Sciatic nerve (tissue), 2 donors: ENCODE data around the gene KCNA10. TPM values are rescaled to one million over a fixed set of nuclear protein-coding genes. Genes with fewer than 3 reads are reported as not detected.

ENCODE experiments used
- ATAC-seq: fragments of 200-7000 bp; cut with Tn5 transposase; one replicate; pipeline ENCODE4 v1.9.1; 2020; ENCODE audit warnings: mild to moderate bottlenecking, moderate library complexity
- DNase-seq: peaks from one replicate; pipeline ENCODE4 v3.0.0-alpha.2; 2020; ENCODE audit warnings: low spot score
- intact Hi-C: fragments of 100-400 bp; cut with DNase I; formaldehyde crosslinking; loops from one replicate; pipeline ENCODE4 v1.14.2; 2022
- total RNA-seq: library from RNA; stranded (reverse); fragmentation: NEBNext Ultra II Directional; extraction: Animal tissue kit (Norgen Biotek cat#: 25700); gene quantifications from one replicate; pipeline ENCODE4 v1.2.1, GENCODE V29; 2021
- donor health status: DM: no; HTN: no; CAD: no.
- donor health status: DM: no; HTN: no; CAD: no.

Gene KCNA10
- total RNA-seq, 1 donor from 2014 or later: not detected

DNA sequence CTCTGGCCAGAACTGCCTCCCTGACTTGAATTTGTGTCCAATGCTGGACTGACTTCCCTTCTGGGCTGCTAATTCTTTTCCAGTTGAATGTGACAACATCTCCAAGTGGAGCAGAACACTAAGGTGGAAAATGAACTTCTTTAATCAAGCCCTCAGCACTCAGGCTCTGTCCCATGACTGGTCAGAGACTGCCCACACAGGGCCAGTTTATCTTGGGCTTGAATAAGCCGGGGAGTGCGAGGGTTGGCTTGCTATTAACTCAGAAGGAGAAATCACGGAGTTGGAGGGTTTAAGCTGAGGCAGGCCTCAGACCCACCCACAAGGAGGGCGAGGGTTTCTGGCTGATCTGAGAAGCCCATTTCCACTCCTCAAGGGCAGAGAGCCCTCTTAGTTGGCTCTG lies 12.4 kb downstream of the KCNA10 start:
- intact Hi-C loops: no loop called here
- DNase-seq (no peak), ATAC-seq (no peak)

DNA sequence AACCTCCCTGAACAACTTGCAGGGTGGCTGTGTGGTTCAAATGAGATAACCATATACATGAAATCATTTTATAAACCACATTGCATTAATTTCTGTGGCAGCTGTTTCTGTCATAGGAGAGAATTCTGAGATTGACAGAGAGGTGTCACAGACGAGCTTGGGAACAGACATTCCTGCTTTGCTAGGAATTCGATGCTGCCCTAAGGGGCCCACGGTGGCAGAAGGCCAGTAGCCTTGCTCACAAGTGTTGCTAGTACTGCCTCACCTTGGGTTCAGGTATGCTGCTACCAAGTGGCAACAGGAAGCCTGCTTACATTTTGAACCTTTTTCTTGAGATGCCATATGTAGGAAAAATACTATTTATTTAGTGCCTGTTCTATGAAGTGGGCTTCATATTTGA lies 13.4 kb downstream of the KCNA10 start:
- no peak for ATAC-seq
- intact Hi-C loops: no loop called here

DNA sequence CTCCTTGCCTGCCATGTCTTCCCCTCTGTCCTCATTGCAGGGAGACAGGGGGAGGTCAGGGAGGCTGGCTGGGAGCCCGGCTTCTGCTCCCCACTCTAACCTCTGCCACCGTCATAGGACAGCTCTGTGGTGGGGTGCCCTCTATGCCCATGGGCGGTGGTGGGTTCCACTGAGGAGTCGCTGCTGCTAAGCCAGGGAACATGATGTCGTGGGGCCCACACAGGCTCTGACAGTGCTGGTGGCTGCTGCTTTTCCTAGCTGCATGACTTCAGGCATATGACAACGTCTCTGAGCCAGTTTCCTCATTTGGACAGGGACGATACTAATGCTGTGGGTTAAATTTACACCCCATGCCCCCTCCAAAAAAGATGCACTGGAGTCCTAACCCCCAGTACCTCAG lies 14.7 kb downstream of the KCNA10 start:
- ATAC-seq: no peak
- DNase-seq: no peak
- intact Hi-C loops: no loop called here

More for the DNA sequence above, 13.4 kb downstream of the KCNA10 start:
- no peak for DNase-seq

DNA sequence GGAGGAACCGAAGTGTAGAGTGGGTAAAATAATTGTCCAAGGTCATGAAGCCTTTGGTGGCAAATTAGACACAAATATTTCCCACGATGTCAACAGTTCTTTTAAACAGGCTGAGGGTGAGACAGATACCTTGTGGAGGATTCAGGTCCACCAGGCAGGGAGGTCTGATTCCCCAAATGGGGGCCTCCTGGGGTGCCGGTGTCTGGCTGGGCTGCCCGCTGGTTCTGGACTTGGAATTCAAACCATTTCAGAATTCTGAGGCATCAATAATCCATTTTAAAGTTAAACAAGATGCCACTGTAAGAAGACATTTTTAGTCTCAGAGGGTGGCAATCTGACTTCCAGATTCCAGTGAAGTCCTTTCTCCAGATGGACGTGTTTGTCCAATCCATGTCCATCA lies 15.5 kb downstream of the KCNA10 start:
- no peak for ATAC-seq
- DNase-seq: no peak
- intact Hi-C loops: loop anchor here (2.0 kb wide), 1 partner anchor 19 kb away; no protein-coding TSS in a partner anchor

DNA sequence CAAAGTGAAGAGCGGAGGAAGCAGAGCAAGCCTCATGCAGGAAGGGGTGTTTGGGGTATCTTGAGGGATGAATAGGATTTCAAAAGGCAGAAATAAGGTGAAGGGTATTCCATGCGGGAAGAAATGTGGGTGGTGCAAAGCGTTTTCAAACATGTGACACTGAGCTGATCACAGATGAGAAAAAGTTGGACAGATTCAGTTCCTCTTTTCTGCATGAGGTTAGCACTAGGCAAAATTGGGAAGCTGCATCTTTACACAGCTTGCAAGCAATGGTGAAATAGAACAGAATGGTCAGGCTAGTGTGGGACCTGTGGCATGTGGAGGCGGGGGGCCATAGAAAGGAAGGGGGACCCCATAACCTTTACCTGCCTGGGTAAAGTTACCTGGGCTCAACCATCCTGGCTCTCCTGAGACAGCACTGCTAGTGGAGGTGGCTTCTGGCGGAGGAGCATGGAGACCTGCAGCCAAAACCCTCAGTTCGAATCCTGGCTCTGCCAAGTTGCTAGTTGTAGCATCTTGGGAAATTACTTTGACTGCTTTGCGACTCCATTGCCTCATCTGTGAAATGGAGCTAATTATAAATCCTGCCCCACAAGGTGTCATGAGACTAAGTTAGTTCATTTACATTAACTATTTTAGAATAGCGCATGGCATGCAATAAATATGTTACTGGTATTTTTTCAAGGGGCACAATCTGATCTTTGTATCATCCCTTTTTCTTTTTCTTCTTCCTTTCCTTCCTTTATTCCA lies 16.4 kb downstream of the KCNA10 start:
- intact Hi-C loops: loop anchor here (2.0 kb wide), 1 partner anchor 20 kb away; no protein-coding TSS in a partner anchor
- peak; percentile 61 for ATAC-seq
- DNase-seq: no peak

DNA sequence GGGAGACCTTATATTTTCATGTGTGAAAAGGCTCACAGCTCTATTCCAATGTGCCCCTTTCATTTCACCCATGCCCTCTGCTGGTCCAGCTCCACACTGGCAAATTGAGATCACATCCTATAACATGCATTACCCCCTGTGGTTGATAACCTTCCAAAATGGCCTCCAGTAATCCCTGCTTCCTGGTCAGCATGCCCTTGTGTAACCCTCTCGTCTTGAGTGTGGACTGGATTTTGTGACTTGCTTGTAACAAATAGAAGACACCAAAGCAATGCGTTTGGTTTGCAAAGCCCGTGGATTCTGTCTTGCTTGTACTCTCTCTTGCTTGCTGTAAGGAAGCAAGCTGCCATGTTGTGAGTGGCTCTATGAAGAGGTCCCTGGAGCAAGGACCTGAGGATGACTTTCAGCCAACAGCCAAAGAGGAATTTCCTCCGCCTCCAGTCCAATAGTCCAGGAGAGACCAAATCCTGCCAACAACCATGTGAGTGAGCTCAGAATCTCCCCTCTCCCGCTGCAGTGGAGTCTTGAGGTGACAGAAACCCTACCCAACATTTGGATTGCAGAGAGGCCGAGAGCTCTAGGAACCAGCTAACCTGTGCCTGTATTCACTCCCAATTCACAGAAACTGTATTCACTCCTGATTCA lies 17.4 kb downstream of the KCNA10 start:
- ATAC-seq (no peak), DNase-seq (no peak)
- intact Hi-C loops: loop anchor here (2.0 kb wide), 1 partner anchor 21 kb away; no protein-coding TSS in a partner anchor

DNA sequence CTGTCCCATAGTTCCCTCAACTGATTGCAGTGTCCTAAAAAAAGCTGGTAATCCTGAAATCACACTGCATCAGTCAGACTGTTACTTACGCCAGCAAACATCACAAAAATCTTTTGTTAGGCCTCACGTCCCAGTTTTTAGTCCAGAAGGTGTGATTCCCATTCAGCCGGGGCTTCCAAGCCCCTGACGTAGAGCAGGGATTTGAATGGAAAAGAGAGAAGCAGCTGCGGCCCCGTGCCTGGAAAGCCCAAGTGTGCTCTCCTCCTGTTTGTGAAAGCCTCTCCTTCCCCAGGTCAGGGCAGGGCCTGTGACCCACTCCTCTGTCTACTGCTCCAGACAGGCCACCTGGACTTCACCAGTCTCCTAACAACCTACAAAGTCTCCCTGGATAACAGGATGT lies 20.7 kb downstream of the KCNA10 start:
- intact Hi-C loops: no loop called here
- ATAC-seq (no peak), DNase-seq (no peak)

DNA sequence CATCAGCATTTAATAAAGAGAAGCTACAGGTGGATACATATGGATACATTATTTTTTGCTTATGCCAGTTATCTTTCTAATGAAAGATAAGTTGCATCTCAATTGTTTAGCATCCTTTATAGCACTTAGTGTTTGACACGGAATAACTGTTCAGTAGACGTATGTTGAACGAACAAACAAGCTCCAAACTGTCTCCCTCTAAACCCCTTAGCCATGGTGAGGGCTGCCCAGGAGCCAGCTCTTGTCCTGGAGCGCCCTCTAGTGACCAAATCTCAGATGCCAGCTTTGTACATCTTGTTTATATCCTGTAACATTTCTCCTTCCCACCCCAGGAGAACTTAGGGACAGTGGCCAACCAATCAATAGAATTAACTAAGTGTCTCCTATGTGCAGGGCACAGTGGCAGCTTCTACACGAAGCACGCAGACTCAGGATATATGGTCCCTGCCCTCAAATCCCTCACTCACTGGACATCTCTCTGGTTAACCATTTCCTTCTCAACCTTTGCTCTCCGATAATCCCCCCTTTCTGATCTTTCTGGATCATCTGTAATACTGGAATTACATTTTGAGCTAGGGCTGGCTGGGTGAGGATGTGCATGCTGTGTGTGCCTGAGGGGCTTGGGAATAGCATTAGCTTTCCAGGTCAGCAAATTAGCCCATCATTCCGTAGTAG lies 22.9 kb downstream of the KCNA10 start:
- peak; percentile 87 for DNase-seq
- peak; percentile 81 for ATAC-seq
- intact Hi-C loops: no loop called here

DNA sequence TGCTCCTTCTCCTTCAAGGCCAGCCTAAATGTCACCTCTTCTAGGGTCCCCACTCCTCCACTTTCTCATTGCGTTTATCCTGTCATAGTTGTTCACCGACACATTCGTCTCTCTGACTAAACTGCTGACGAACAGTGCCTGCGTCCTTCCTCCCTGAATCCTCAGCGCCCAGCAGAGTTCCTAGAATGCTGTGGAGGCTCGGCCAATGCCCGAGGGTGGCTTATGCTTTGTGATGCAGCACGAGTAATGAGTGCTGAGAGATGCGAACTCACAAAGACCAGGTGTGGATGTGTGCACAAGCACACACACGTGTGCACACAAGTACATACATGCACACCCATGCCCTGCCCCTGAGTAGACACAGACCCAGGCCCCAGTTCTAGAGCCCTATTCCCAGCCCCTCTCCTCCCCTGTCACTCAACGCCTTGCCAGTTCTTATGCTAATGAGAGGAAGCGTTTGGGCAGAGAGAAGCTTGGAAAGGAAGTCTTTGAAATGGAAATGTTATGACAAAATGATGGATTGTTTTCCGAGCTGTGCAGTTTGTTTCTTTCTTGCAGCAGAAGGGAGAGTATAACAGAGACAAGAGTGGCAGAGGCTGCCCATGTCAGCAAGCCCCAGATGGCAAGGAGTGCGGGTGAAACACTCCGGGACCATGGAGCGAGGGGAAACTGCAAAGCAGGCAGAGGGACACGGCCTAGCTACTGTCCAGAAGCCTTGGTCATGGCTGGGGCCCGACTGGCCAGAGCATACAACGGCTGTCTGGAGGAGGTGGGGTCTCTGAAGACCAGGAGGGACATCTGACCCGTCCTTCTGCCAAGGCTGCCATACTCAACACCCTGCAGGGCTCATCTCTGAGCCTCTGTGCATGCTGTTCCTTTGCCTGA lies 24.2 kb downstream of the KCNA10 start:
- DNase-seq (no peak), ATAC-seq (no peak)
- intact Hi-C loops: no loop called here

DNA sequence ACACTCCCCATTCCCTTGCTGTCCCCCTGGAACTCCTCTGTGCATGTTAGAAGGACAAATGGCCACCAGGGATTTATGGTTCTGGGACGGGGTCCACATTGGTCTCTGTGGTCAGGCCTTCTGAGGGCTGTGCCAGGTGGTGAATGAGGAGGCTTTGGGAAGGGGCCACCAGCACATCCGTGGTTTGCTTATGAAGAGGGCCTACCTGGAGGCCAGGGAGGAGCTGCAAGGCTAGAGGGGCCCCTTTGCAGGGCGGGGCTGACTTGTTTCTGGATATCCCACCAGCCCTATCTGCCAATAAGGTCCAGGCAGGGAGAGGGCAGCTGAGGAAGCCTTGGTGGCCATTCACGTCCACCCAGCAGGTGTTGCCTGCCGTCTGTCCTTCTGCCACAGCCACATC lies 24.9 kb downstream of the KCNA10 start:
- no peak for ATAC-seq
- intact Hi-C loops: no loop called here
- no peak for DNase-seq

DNA sequence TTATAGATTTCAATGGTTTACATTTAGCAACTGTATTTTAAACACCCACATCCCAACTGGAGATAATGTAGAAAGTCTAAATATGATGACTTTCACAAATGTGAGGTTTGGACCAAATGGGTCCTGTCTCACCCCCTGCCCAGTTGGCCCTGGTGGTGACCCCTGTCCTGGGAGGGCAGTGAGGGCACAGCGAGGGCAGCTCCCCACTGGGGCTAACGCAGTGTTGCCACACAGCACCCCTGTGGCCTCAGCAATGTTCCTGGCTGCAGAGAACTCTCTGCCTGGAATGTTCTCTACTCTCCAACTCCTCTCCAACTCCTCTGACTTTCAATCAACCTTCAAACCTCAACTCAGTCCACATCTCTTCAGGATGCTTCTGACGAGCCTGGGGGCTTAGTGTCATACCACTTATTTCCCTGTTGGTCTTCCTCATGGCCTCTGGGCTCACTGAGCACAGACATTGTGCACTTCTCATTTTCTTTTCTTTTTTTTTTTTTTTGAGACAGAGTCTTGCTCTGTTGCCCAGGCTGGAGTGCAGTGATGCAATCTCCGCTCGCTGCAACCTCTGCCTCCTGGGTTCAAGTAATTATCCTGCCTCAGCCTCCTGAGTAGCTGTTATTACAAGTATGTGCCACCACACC lies 25.8 kb downstream of the KCNA10 start:
- intact Hi-C loops: no loop called here
- DNase-seq (no peak), ATAC-seq (no peak)

DNA sequence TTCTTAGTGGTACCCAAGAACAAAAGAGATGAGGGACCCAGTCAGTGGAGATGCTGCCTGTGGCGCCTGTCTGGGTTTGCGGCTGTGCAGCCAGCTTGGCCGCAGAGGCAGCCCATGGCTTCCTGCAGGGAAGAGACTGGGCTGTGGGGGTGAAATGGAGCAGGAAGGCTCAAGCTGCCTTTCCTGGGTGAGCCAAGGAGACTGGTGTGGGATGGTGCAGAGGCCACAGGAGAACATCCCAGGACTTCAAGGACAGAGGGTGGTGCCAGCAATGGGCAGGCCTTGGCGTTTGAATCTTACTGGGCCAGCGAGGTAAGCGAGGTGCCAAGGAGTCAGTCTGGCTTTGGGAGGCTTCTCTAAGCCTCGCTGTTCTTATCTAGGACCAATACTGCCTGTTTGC lies 26.4 kb downstream of the KCNA10 start:
- ATAC-seq: no peak
- DNase-seq: no peak
- intact Hi-C loops: no loop called here

DNA sequence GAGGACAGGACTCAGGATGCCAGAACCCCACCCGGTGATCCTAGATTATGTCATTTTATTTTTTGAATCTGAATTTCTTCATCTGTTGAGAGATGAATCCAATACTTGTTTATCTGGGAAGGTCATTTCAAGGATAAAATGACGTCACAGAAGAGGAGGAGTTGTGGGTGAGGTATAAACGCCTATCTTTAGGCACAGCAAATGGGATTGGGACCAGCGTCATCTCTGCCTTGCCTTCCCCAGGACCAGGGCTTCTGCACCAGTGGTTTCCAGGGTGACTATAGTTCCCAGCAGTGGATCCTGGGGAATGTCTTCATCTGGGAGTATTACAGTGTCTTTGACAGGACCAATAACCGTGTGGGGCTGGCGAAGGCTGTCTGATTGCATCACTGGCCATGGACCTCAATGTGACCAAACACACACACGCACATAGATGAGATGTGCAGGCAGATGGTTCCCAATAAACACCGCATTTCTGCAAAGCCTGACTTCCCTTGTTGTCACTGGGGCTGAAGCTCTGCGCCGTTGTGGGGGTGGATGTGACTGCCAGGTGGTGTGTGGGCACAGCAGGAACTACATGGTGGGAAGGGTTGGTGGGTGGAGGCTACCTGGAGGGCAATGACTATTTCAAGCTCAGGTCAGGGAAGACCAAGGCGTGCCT lies 28.1 kb downstream of the KCNA10 start:
- DNase-seq (no peak), ATAC-seq (no peak)
- intact Hi-C loops: no loop called here

DNA sequence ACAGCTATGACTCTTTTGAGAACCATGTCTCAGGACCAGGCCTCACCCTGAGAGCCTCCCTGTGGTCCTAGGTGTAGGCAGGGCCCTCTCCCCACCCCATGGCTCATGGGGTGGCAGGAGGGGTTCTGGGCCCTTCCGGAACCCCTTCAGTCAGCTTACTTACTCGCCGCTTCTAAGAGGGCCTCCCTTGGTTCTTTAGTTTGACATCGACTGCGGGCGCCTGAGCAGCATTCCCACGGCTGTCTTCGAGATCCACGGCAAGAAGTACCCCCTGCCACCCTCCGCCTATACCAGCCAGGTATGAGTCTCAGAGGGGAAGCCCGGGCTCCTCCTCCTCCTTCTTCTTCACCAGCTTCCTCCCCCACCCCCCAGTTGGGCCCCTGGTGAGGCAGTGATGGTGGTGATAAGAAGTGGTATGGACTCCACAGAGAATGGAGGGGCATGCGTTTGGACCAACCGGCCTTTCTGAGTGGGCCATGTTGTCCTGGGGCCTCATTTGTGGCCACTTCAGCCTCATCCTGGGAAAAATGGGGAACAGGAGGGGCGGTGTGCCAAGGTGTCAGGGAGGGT lies 28.9 kb downstream of the KCNA10 start:
- intact Hi-C loops: no loop called here
- no peak for ATAC-seq
- DNase-seq: no peak

DNA sequence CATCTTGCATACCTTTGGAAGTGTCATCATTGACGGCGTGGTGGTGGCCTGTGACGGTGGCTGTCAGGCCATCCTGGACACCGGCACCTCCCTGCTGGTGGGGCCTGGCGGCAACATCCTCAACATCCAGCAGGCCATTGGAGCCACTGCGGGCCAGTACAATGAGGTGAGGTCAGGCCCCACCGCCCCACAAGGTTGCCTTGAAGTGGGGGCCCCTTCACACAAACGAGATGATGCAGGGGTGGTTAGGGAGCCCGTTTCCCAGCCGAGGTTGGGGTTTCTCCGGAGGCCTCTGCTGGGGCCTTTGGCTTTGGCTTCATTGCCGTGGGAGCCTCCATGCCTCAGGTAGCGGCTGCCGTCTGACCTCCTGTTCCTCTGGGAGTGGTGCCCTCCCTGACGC lies 29.6 kb downstream of the KCNA10 start:
- ATAC-seq: no peak
- DNase-seq: no peak
- intact Hi-C loops: no loop called here

DNA sequence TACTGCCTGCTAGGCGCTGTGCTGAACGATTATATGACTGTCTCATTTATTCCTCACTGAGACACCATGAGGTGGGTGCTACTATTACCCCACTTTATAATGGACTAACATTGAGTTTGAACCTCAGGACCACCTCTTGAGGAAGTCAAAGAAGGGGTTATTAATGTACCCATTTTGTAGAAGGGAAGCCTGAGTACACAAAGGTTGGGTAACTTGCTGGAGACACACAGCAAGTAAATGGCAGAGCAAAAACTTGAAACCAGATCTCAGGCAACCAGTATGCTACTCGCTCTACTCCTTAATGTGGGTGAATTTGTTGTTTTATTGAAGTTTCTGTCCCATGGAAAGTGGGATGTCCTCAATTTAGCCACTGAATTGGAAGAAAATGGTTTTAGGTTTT lies 30.1 kb downstream of the KCNA10 start:
- intact Hi-C loops: no loop called here
- no peak for DNase-seq
- no peak for ATAC-seq

DNA sequence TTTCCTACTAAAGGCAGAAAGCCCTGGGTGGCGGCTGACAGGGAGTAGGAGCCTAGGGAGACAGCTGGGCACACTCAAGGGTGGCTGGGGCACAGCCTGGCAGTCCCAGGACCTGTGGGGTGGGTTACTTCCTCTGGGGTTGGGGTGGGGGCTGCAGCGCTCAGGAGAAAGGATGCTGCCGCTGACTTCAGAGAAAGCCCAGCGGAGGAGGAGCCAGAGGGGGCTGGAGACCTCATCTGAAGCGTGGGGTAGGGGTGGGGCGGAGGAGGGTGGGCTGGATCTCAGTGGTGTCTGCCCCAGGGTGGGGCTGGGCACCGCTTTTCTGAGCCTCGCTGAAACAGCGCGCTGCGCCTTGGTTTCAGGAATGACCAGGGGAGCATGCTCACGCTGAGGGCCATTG lies 30.8 kb downstream of the KCNA10 start:
- intact Hi-C loops: no loop called here
- no peak for ATAC-seq
- DNase-seq: no peak

DNA sequence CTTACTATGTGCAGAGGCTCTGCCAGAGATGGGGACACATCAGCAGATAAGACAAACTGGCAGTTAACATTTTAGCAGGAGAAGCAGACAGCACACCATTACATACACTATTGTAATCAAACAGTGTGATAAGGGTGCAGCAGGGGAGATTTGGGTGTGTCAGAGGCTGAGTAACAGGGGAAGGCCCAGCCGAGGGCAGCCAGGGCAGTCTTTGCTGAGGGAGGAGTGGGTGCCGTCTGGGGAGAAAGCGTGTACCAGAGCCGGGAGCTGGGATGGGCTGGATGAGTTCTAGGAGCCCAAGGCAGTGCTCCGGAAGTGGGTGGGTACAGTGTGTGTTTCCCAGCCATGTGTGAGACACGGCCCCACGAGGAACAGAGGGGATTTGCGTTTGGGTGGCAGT lies 31.2 kb downstream of the KCNA10 start:
- intact Hi-C loops: no loop called here
- ATAC-seq (no peak), DNase-seq (no peak)
